Stimulated activated CD8-positive, alpha-beta memory T cell treated with anti-CD3 and anti-CD28 coated beads, Interleukin-7, amount 100 ng/mL, for 1 hour (primary cell): Measurements from ENCODE around the gene CHSY1.

Experiments used
- DNase-seq, 2 donors: peaks; one replicate each; pipeline ENCODE4 v3.0.0-alpha.2; 2020; ENCODE audit warnings: low read depth in 2 of 2

CHSY1 gene

DNA sequence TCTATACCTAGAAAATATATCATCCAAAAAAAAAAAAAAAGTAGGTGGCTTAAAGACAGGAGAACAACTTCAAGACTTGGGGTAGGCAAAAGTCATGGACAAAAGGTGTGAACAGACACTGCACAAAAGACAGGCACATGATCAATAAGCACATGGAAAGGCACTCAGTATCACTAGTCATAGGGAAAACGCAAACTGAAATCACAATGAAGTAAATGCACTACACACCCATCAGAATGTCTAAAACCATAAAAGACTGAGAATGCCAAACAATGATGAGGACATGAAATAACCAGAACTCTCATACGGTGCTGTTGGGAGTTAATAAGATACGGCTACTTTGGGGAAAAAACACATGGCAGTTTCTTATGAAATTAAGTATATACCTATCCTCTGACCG is 40.0 kb downstream of the CHSY1 start:
- DNase-seq: no peak

DNA sequence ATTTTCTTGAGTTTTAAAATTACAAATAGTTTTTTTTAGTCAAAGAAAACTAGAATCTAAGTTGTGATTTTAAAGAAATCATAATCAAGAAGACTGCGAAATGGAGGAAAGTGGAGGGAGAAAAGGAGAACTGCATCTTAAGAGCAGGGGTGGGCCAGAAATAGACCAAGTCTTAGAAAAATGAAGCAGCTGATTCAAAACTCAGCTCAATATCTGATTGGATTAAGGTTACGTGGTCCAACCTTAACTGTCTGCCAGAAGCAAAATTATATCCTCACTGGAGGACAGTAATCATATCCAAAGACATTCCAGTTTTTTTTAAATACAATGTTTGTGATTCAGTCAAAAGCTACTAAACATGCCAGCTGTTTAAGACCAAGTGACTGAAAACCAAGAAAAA is 41.4 kb downstream of the CHSY1 start:
- DNase-seq: no peak

DNA sequence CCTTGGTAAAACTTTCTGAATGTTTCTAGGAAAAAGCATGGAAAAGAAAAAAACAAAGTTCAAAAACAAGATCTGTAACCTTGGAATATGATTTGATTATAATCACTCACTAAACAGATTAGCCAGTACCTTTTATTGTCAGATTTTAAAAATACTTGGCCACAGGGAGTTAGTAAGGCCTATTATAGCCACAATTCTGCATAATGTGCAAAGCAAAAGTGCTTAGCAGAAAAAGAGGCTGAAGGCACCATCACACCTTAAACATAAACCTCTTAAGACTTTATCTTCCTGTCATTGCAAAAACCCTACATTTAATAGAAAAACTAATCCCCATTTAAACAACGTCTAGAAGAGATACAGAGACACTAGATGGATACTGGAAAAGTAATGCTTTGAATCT is 41.8 kb downstream of the CHSY1 start:
- no peak for DNase-seq

DNA sequence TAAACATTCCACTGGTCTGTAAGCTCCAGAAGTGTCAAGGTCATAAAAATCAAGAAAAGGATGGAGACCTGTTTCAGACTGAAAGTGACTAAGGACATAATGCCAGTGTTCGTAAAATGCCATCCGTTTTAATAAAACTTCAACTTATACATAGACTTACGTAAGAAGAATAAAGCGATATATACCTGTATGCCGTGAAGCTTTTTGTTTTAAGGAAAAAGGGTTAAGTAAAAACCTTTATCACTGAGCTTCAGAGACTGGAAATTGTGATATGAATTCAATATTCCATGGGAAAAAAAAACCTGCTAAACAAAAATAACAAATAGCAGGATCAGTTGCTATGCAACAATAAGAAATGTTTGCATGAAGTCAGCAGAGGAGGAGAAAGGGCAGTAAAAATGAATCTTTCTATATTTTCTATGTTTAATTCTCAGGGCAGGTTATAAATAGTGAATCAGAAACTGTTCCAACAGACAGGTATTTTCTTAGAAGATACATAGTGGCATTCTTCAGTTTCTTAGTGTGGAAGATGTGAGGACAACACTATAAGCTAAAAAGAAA is 42.5 kb downstream of the CHSY1 start:
- DNase-seq: no peak

DNA sequence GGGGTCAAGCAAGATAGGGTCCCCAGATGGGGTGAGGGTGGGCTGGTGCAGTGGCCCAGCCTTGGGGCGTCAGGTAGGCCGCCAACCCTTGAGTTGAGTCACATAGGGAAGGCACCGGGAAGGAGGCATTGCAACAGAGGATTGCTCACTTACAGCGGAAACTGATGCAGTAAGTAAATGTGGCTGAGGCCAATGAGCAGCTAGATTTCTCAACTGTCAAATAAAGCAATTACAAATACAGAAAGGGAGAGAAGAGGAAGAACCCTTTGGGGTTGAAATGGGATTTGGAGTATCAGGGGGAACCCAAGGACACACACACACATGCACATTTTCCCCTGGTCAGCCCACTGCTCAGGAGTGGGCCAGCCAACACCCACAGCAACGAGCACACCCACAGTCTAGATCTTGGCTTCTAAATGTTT is 44.0 kb downstream of the CHSY1 start:
- DNase-seq: no peak

DNA sequence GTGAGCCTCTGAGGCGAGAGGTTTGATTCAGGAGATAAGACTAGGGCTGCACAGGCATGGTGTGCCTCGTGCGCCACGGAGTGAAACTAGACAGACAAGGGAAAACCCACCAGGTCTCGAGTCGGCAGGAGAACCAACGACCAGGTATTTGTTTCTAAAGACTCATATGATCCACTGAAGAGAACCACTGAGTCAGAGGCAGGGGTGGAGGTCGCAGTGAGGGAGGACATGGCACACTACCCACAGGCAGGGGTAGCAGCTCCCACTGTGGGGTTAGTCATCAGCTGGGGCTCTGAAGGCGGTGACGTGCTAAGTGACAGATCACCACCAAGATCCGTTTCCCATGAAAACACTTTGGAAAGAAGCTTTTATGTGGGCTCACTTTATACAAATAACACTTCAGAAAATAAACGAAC is 45.7 kb downstream of the CHSY1 start:
- peak; percentile 30 to 44 for DNase-seq

DNA sequence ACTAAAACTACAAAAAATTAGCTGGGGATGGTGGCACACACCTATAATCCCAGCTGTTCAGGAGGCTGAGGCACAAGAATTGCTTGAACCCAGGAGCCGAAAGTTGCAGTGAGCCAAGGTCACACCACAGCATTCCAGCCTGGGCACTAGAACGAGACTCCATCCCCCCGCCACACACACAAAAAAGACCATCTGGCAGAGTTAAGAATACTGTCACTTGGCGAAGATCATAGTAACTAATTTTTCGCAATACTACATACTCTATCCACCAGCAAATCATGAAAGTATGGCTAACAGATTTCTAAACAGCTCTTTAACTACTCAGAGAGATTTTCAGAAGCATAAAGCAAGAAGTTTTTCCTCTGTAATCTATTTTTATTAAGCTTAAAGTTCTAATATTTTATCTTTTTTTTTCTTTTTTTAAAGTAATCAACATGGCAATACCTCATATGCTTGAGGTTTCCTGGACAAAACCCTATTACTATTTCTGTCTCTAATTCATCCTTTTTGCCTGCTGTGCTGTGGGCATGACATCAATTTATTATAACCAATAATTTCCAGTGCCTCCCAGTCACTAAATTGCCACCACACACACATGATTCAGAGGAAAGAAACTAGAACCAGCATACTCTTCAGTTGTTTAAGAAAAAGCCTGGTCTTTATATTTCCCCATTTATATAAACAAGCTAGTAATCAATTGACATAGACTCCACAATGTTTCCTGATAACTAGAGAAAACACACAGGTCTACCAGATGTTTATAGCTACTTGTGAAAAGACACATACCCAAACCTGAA is 46.9 kb downstream of the CHSY1 start:
- no peak for DNase-seq

DNA sequence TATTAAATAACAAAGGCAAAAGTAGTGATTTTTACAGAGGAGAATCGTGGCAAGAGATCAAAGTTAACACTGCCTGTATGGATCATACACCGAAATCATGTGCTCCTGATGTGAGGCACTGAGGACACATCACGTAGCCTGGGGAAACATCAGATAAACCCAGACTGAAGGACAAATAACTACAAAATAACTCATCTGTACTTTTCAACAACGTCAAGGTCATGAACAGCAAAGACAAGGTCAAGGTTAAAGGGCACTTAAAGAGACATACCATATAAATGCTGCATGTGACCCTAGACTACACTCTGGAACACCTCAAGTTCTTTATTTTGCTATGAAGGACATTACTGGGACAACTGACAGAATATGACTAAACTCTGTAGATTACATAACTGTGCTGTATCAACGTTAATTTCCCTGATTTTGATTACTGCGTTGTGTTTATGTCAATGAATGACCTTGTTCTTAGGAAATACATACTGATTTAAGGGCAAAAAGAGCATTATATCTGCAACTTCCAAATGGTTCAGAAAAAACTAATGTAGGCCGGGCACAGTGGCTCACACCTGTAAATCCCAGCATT is 48.1 kb downstream of the CHSY1 start:
- DNase-seq: no peak

DNA sequence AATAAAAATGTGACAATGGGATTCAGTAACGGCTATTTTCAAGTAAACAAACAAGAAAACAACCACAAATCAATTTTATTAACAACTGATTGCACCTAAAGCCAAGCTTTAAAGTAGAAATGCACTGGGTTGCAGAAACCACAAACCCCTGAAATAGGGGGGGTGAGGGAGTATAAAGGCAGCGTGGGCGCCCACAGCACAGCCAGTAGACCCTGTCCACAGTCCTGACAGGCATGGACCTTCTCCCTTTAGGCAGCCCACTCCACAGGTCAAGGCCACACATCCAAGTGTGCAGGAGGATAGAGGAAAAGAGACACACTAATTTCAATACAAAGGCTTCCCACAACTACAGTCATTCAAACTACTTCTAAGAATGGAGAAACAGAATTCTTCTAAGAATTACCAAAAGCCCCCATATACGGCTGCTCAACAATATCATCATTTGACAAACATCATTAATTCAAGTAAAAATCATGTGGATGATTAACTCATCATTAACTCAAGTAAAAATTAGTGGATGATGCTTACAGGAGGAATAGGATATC is 48.7 kb downstream of the CHSY1 start:
- no peak for DNase-seq

DNA sequence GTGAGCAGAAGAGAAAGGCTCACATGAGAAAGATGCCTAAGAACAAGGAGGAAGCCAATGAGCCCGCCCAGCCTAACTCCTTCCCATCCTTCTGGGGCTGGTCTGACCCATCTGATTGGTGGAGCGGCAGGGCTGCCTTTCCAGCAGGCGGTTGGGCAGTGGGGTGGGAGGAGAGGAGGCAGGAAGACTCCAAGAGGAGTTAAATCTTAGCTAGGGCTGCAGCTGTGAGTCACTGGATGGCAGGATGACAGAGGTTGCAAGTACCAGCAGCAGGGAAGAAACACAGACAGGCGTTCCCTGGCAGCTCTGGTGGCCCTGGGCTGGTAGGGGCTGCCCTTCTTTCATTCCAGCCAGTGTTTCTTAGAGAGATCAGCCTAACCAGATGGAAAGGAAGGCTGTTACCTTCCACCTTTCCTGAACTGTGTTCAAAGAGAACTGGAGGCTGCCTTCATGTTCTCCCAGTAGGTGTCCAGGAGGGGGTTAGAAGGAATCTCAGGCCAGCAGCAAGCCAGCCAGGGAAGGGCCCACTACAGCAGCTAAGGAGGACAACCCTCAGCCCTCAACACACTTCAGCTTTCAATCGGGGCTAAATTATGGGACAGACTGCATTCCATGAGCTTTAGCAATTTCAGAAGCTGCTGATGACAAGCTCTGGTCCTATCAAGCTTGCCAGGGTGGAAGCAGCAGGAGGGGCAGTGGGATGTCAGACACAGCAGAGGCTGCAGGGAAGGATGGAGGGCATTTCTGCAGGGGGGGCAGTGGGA is 50.3 kb downstream of the CHSY1 start:
- no peak for DNase-seq

DNA sequence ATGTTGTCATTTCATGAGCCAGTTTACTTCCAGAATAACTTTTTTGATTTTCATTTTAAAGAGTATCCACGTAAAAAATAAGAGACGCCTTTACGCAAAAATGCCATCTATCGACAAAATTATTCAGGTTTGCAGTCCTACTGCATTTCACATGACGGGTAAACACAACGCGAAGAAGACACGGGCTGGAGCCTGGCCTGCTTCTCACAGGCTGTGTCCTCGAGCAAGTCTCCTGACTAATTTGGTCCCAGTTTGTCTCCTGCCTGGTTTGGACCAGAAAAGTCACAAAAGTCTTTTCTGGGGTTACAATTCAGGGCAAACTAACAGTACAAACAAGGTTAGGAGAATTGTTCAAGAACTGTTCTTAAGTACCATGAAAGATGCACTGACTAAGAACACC is 51.7 kb downstream of the CHSY1 start:
- no peak for DNase-seq

DNA sequence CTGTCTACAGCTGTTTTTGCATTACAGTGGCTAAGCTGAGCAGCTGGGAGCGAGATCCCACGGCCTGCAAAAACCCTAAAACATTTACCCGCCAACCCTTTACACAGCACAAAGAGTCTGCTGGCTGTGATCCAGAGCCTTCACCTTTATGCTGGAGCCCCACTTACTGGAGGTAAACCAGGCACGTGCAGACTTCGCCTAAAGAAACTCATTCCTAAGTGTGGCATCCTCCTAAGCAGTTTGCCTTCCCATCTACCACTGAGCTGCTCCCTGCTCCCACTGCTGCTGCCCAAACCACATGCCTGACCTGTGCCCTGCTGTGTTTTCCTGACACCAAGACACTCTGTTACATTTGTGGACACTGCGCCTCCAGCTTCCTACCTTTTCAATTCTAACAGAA is 53.0 kb downstream of the CHSY1 start:
- no peak for DNase-seq

DNA sequence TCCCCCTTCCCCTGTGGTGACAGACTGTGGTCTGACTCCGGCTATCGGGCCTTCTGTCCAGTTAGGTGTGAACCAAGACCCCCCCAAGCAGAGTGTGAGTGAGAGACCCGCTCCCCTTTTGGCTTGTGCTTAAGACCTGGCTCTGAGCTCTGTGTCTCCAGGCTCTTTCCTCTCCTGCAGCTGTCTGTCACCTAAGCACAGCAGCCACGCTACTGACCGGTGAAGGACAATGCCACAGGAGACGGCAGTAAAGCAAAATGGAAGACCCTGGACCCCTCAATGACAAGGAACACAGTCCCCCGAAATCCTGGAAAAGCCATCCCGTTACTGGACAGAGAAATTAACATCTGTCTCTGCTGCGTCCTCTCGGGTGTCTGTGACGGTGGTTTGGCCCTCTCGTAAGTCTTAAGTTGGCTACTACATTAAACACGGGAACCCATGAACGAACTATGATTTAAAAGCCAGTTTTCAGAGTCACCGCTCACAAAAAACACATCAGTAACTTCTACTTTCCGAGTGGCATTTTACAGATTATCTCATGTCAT is 53.7 kb downstream of the CHSY1 start:
- DNase-seq: no peak

DNA sequence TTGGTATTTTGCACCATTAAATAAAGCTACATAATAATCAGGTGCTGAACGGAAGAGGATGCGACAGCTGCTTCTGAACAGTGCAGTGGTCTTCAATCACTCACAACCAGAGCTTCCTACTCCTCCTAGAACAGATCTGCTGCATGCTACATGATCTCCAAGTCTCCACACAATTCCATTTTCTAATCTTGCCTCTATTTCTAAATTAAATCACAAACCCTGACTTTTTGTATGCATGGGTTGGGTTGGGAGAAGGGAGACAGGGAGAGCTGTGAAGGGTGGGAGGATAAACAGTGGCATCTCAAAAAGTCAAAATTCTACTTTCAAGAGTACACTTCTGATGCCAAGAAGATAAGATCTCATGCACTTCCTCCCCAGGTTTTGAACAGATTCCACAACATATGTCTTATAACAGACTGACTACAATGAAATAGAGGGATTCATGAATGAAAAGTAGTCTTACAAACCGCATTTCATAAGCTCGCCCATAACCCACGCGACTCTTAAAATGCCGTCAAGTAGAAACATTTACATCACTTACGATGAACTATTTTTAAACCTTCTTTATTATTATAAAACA is 57.2 kb downstream of the CHSY1 start:
- no peak for DNase-seq

DNA sequence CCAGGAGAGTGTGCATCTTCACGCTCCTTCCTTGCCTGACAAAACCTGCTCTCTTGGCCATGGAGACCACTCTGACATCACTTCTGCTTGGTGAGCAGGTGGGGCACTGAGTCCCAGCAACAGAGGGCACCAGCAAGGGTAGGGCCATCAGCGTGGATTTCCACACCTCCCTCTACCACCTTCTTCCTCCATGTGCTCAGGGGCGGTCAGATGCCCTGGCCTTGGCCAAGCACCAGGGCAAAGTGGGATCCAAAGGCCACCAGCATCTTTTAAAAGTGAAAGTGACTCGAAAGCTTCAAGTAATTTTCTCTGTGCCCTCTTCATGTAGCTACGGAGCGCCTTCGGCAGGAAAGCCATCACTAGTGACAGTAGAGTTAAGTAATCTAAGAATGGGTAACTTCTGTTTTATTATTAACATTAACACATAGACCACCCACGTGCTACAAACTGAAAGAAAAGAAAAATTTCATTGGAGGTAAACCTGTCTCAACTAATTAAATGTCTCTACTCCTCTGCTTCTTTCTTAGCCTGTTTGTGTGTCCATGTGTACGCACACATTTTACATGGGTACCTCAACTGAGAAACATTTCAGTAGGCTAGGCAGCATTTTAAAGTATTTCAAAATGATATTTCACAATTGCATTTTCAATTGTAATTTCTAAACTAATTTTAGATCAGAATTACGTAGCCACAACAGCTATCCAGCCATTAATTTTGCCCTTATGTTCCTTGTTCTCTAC is 57.9 kb downstream of the CHSY1 start:
- DNase-seq: no peak

DNA sequence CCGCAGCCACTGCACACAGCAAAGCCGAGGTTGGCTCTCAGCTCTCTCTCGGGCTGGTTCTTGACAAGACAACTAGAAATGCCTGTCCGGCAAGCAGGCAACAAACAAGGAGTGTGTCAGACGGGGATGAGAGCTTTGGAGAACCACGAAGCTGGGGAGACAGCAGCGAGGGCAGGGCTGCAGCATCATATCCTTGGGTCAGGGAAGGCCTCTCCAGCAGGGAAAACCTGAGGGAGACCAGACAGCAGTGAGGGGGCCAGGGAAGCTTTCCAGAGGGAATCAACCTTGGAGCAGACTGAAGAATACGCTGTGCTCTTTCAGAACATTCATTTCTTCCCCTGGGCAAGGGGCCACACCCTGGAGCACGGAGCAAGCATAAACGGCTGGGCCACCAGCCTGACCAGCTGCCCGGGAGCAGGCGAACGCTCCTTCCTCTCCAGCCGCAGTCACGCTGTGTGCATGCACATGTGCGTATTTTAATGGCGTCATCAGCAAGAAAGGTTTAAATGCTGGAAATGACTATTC is 58.7 kb downstream of the CHSY1 start:
- no peak for DNase-seq

DNA sequence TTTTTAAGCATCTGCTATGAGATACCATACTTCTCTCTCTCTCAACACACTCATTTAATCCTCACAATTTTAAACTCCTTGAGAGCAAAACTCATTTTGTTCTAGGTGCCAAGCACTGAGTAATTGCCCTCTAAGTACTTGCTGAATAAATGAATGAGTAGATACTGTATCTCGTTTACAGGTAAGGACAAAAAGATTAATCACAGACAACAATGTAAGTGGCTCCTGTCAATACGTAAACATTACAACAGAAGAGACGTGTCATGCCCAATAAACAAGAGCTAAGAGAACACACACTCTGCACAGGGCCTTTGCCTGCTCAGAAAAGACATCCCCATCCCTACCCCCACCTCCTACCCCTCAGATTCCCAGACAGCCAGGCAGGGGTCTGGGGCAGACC is 59.8 kb downstream of the CHSY1 start:
- no peak for DNase-seq

DNA sequence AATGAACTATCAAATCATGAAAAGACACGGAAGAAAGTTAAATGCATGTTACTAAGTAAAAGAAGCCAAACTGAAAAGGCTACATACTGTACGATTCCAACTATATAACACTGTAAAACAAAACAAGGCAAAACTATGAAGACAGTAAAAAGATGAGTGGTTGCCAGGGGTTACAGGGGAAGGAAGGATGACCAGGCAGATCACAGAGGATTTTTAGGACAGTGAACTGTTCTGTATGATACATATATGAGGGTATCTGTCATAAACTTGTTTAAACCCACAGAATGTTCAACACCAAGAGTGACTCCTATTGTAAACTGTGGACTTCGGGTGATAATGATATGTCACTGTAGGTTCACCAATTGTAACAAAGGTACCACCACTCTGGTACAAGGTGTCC is 60.6 kb downstream of the CHSY1 start:
- no peak for DNase-seq

DNA sequence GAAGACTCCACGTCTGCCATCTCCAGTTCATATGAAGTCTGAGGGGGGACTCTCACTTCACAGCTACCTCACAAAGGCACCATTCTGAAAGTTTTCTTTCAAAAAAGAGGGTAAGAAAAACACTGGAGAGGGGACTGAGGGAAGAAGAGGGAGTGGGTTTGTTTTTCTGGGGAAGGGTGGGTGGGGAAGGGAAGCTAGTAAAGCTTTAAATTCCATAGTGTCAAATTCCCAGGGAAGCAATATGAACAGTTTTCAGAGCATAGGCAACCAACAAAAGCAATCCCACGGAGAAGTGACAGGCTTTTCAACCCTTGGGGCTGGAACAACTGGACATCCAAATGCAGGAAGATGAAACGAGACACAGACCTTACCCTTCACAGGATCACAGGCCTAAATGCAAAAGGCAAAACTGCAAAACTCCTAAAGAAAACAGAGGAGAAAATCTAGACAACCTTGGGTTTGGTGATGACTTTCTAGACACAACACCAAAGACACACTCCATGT is 61.7 kb downstream of the CHSY1 start:
- DNase-seq: no peak

DNA sequence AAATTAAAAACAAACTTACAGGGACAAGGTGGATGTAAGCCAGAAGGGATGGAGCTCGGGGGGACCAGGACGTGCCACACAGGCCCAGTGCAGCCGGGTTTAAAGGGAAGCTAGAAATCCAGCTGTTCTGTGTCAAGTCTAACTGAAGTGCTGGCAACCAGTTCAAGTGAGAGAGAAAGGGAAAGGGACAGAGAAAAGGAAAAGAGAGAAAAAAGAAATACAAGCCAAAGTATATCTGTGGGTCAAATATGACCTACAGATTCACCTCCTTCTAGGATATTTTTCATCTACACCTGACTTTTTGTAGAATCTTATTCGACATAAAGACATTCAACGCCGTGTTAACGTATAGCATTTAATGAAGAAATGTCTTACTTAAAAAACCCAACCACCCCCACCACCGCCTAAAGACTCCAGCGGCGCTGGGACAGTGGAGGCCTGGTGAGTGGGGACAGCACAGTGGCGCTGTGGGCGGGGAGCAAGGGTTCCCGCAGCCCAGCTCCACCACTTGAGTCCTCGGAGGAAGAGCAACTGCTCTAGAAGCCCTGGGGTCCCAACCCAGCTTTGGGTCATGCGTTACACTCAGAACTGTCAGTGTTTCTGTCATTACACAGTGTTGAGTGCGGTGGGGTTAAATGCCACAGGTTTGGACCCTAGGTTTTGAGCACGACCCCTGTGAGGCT is 62.3 kb downstream of the CHSY1 start:
- DNase-seq: no peak
